Measurements from ENCODE around the gene TEKT5. TPM values are rescaled to one million over a fixed set of nuclear protein-coding genes. Genes with fewer than 3 reads are reported as not detected.
"Not testable (repeated sequence)": the region's sequence is repeated elsewhere in the genome, so short reads cannot be mapped to it uniquely, and the experiment has no call there.

TEKT5 gene
- total RNA-seq, 6 experiments from 2014 or later, result not detected

DNA sequence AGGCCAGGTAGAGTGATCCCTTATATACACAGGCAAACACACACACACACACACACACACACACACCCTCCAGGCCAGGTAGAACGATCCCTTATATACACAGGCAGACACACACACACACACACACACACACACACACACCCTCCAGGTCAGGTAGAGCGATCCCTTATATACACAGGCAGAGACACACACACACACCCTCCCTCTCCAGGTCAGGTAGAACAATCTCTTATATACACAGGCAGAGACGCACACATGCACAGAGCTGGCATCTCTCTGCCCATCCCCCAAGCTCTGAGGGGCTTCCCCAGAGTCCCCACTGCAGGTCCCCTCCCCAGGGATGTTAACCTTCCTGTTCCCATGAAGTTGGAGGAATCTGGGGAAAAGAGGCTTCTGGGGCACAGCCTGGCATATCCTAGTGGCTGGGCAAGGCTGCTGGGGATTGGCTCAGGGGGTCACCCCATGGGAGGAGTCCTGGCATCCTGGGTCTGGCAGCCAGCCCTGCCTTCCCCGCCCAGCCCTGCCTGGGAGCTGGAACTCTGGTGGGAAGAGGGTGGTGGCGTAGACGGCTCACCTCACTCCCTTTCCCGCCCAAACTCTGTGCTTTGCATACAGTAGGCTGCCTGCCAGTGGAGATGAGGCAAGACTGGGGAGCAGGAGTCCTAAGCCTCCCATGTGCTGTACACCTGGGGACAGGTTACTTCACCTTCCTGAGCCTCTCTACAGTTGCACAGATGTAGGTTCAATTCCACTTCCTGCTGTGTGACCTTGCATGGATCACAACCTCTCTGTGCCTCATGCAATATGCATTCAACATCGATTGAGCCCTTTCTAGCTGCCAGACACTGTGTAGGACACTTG, 41.8 kb downstream of the TEKT5 start:
- no peak overlapping the region for H3K27ac Mint-ChIP-seq
- no peak overlapping the region for H3K4me3 Mint-ChIP-seq
- DNase-seq, result no peak

GRCh38 chr16:10649098-10649497, 45.6 kb downstream of the TEKT5 start:
- not testable (repeated sequence) for H3K4me1 Mint-ChIP-seq (ENCODE audit: low read depth); H3K4me3 Mint-ChIP-seq; H3K27ac Mint-ChIP-seq; H3K36me3 Mint-ChIP-seq (ENCODE audit: low read depth); DNase-seq; H3K9me3 Mint-ChIP-seq
- peaks cover 14% of the 10 kb centered on the region for H3K27me3 Mint-ChIP-seq (ENCODE audit: insufficient read depth)

More for the DNA sequence above, 41.8 kb downstream of the TEKT5 start:
- peaks cover 7% of the 10 kb centered on the region for H3K27me3 Mint-ChIP-seq (ENCODE audit: insufficient read depth)
- no peaks in the 10 kb centered on the region for H3K9me3 Mint-ChIP-seq
- H3K4me1 Mint-ChIP-seq (ENCODE audit: low read depth), result no peaks in the 10 kb centered on the region
- H3K36me3 Mint-ChIP-seq (ENCODE audit: low read depth), result no peaks in the 10 kb centered on the region
- no peak for TF ChIP-seq CTCF (IDR thresholded peaks at IDR 0.05)

GRCh38 chr16:10647721-10648296, 46.9 kb downstream of the TEKT5 start:
- DNase-seq, result no peak
- TF ChIP-seq CTCF (IDR thresholded peaks at IDR 0.05), result no peak
- Mint-ChIP-seq H3K27me3 (ENCODE audit: insufficient read depth) (peaks cover 10% of the 10 kb centered on the region), H3K36me3 (ENCODE audit: low read depth) (no peaks in the 10 kb centered on the region), H3K27ac (no peak overlapping the region), H3K4me1 (ENCODE audit: low read depth) (no peaks in the 10 kb centered on the region), H3K4me3 (no peak overlapping the region), H3K9me3 (no peaks in the 10 kb centered on the region)

DNA sequence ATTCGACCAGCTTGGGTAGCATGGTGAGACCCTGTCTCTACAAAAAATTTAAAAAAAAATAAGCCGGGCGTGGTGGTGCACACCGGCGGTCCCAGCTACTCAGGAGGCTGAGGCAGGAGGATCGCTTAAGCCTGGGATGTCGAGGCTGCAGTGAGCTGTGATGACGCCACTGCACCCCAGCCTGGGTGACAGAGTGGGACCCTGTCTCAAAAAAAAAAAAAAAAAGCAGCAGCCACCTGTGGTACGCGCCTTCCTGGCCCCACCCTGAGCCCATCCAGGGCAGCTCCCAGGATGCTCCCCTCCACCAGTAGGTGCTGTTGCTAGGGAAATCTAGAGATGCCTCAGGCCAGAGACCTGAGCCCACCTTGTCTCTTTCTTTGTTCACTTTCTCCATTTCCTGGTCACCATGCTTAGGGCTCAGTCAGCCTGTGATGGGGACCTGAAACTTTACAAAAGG, 47.4 kb downstream of the TEKT5 start:
- H3K27ac Mint-ChIP-seq, result no peak overlapping the region
- no peaks in the 10 kb centered on the region for H3K4me1 Mint-ChIP-seq (ENCODE audit: low read depth)
- no peaks in the 10 kb centered on the region for H3K9me3 Mint-ChIP-seq
- no peak for TF ChIP-seq CTCF (IDR thresholded peaks at IDR 0.05)
- DNase-seq, result no peak
- H3K4me3 Mint-ChIP-seq, result no peak overlapping the region
- peaks cover 10% of the 10 kb centered on the region for H3K27me3 Mint-ChIP-seq (ENCODE audit: insufficient read depth)
- no peaks in the 10 kb centered on the region for H3K36me3 Mint-ChIP-seq (ENCODE audit: low read depth)

DNA sequence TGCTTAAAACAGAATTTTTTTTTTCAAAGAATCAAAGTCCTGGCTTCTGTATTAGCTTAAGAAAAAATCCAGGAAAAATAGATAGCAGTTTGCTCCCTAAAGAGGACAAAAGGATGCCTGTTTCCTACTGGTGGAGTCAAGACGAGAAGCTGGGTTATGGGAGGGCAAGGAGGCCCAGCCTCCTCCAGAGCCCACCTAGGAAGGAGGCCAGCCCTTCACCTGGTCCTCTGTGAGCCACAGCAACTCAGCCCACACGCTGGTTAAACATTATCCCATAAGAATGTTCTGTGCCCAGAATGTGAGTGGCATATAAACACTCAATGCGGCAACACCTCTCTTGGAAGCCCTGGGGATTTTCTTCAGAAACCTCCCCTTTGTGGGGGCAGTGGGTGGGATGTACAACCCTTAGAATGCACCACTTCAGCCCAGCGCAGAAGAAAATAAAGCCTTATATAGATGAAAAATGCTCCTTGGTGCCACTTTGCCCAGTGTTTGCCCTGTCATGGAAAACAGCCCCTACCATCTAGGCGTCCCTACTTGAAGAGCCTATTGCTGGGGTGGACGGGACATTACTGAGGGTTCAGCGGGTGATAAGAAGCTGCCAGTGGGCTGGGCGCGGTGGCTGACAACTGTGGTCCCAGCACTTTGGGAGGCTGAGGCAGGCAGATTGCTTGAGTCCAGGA, 48.0 kb downstream of the TEKT5 start:
- no peak for TF ChIP-seq CTCF (IDR thresholded peaks at IDR 0.05)
- Mint-ChIP-seq H3K9me3 (no peaks in the 10 kb centered on the region), H3K27ac (no peak overlapping the region), H3K27me3 (ENCODE audit: insufficient read depth) (peaks cover 10% of the 10 kb centered on the region), H3K4me1 (ENCODE audit: low read depth) (no peaks in the 10 kb centered on the region), H3K36me3 (ENCODE audit: low read depth) (no peaks in the 10 kb centered on the region), H3K4me3 (no peak overlapping the region)
- no peak for DNase-seq

DNA sequence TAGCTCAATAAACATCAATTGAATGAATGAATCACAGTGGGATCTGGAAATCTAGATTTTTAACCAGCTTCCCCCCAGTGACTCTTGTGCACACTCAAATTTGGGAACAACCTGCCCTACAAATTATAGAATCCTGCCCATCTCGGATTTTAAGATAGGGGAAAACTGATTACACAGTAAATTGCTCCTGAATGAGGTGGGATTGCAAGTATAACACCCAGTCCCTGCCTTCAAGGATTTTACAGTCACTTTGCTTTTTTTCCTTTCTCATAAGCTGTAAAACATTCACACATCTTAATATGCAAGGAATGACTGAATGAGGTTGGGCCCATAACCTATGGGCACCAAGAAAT, 48.5 kb downstream of the TEKT5 start:
- Mint-ChIP-seq H3K4me1 (ENCODE audit: low read depth) (no peaks in the 10 kb centered on the region), H3K9me3 (no peaks in the 10 kb centered on the region), H3K27me3 (ENCODE audit: insufficient read depth) (peaks cover 10% of the 10 kb centered on the region), H3K27ac (no peak overlapping the region), H3K36me3 (ENCODE audit: low read depth) (no peaks in the 10 kb centered on the region), H3K4me3 (no peak overlapping the region)
- no peak for DNase-seq
- no peak for TF ChIP-seq CTCF (IDR thresholded peaks at IDR 0.05)

Data from HFFc6 (cell line).